Endothelial cell (in vitro differentiated cells): ENCODE measurements around the gene TUBG1. TPM values are rescaled to one million over a fixed set of nuclear protein-coding genes. Genes with fewer than 3 reads are reported as not detected.
"Not testable (repeated sequence)": the region's sequence is repeated elsewhere in the genome, so short reads cannot be mapped to it uniquely, and the experiment has no call there.

Experiments
- DNase-seq: peaks from one replicate; pipeline ENCODE4 v3.0.0; 2021; ENCODE audit warnings: low spot score
- H3K27ac Mint-ChIP-seq: one replicate; pipeline ENCODE4 v1.8.0; 2021; ENCODE audit warnings: mixed read lengths, inconsistent platforms; ENCODE audit not compliant: unreplicated experiment
- H3K27me3 Mint-ChIP-seq: one replicate; pipeline ENCODE4 v1.8.0; 2021; ENCODE audit warnings: mild to moderate bottlenecking, moderate library complexity, mixed read lengths, inconsistent platforms; ENCODE audit not compliant: unreplicated experiment
- H3K36me3 Mint-ChIP-seq: one replicate; pipeline ENCODE4 v1.8.0; 2021; ENCODE audit warnings: mild to moderate bottlenecking, low read depth, mixed read lengths, inconsistent platforms; ENCODE audit not compliant: unreplicated experiment
- H3K4me1 Mint-ChIP-seq: one replicate; pipeline ENCODE4 v1.8.0; 2021; ENCODE audit warnings: mild to moderate bottlenecking, mixed read lengths, inconsistent platforms; ENCODE audit not compliant: unreplicated experiment
- H3K4me3 Mint-ChIP-seq: one replicate; pipeline ENCODE4 v1.8.0; 2021; ENCODE audit warnings: mild to moderate bottlenecking, mixed read lengths, inconsistent platforms; ENCODE audit not compliant: unreplicated experiment
- H3K9me3 Mint-ChIP-seq: one replicate; pipeline ENCODE4 v1.8.0; 2021; ENCODE audit warnings: mixed read lengths, inconsistent platforms; ENCODE audit not compliant: unreplicated experiment
- CTCF ChIP-seq: fragments of 200-600 bp; sonication (generic); IDR thresholded peaks from one replicate; pipeline ENCODE4 v1.5.0; 2021; ENCODE audit warnings: antibody characterized with exemption; ENCODE audit not compliant: unreplicated experiment
- total RNA-seq: library from RNA; stranded (reverse); fragmentation: NEBNext Ultra II Directional; extraction: Animal tissue kit (Norgen Biotek cat#: 25700); gene quantifications from one replicate; pipeline ENCODE4 v1.2.1, GENCODE V29; 2021; ENCODE audit not compliant: unreplicated experiment

The TUBG1 gene
- total RNA-seq, 1 donor from 2014 or later = 54.5 TPM

- Mint-ChIP-seq H3K4me1 (no peaks in the 10 kb centered on the region), H3K4me3 (no peak overlapping the region), H3K27ac (no peak overlapping the region), H3K9me3 (no peaks in the 10 kb centered on the region), H3K36me3 (no peaks in the 10 kb centered on the region), H3K27me3 (peaks cover 6% of the 10 kb centered on the region)
- TF ChIP-seq CTCF = no peak
- no peak for DNase-seq
Observed at GRCh38 chr17:42623732-42624596, 14.5 kb downstream of the TUBG1 start.

- H3K27ac Mint-ChIP-seq, H3K36me3 Mint-ChIP-seq, H3K27me3 Mint-ChIP-seq, H3K9me3 Mint-ChIP-seq, H3K4me3 Mint-ChIP-seq, DNase-seq, H3K4me1 Mint-ChIP-seq: not testable (repeated sequence)
Observed at GRCh38 chr17:42627032-42627764, 17.7 kb downstream of the TUBG1 start.

GRCh38 chr17:42629411-42630009, 20.0 kb downstream of the TUBG1 start:
- Mint-ChIP-seq H3K27me3 (peaks cover 4% of the 10 kb centered on the region), H3K27ac (no peak overlapping the region), H3K4me3 (no peak overlapping the region), H3K36me3 (no peaks in the 10 kb centered on the region), H3K9me3 (no peaks in the 10 kb centered on the region), H3K4me1 (peaks cover 5% of the 10 kb centered on the region)
- DNase-seq = no peak
- TF ChIP-seq CTCF = no peak

GRCh38 chr17:42632949-42633444, 23.5 kb downstream of the TUBG1 start:
- peaks cover 5% of the 10 kb centered on the region for H3K4me1 Mint-ChIP-seq
- no peak overlapping the region for H3K27ac Mint-ChIP-seq
- no peaks in the 10 kb centered on the region for H3K27me3 Mint-ChIP-seq
- no peaks in the 10 kb centered on the region for H3K36me3 Mint-ChIP-seq
- no peak overlapping the region for H3K4me3 Mint-ChIP-seq
- TF ChIP-seq CTCF = no peak
- DNase-seq = no peak
- H3K9me3 Mint-ChIP-seq = no peaks in the 10 kb centered on the region

- TF ChIP-seq CTCF = no peak
- Mint-ChIP-seq H3K9me3 (no peaks in the 10 kb centered on the region), H3K4me1 (peaks cover 11% of the 10 kb centered on the region), H3K36me3 (no peaks in the 10 kb centered on the region), H3K27me3 (peaks cover 3% of the 10 kb centered on the region), H3K27ac (no peak overlapping the region), H3K4me3 (no peak overlapping the region)
- no peak for DNase-seq
Observed at GRCh38 chr17:42639525-42640113, 30.1 kb downstream of the TUBG1 start.
